Measurements from ENCODE around the gene CLCN6.

Gene CLCN6

GRCh38 chr1:11805422-11806306, at the start of gene CLCN6, which contains the start of gene MTHFR:
Gene CLCN6 (plus strand): TSS chr1:11806191. CDS start chr1:11806263, 72 bp downstream.
Gene MTHFR (minus strand): TSS chr1:11805964. CDS start chr1:11803116, 2,848 bp downstream.
- DNase-seq (ENCODE audit: low read depth in 1 of 2, low spot score in 1 of 2) = peak; percentile 94 to 96

- no peak for DNase-seq (ENCODE audit: low read depth in 1 of 2, low spot score in 1 of 2)
Measured at GRCh38 chr1:11757047-11757446, 48.9 kb upstream of the CLCN6 start.

GRCh38 chr1:11759791-11760190, 46.2 kb upstream of the CLCN6 start:
- no peak for DNase-seq (ENCODE audit: low read depth in 1 of 2, low spot score in 1 of 2)

- no peak for DNase-seq (ENCODE audit: low read depth in 1 of 2, low spot score in 1 of 2)
Measured at GRCh38 chr1:11761285-11761684, 44.7 kb upstream of the CLCN6 start.

GRCh38 chr1:11761988-11762406, 44.0 kb upstream of the CLCN6 start, which contains the start of gene C1orf167:
Gene C1orf167 (plus strand): TSS chr1:11762193. CDS start chr1:11764401, 2,208 bp downstream.
- peak in 1 of 2 donors; percentile 30 for DNase-seq (ENCODE audit: low read depth in 1 of 2, low spot score in 1 of 2)

GRCh38 chr1:11764115-11764514, 41.9 kb upstream of the CLCN6 start:
- DNase-seq (ENCODE audit: low read depth in 1 of 2, low spot score in 1 of 2) = no peak

GRCh38 chr1:11764519-11764918, 41.5 kb upstream of the CLCN6 start:
- no peak for DNase-seq (ENCODE audit: low read depth in 1 of 2, low spot score in 1 of 2)

GRCh38 chr1:11765661-11766428, 40.1 kb upstream of the CLCN6 start:
- DNase-seq (ENCODE audit: low read depth in 1 of 2, low spot score in 1 of 2) = no peak

- DNase-seq (ENCODE audit: low read depth in 1 of 2, low spot score in 1 of 2) = no peak
Measured at GRCh38 chr1:11766429-11766776, 39.6 kb upstream of the CLCN6 start.

GRCh38 chr1:11767922-11768704, 37.9 kb upstream of the CLCN6 start:
- no peak for DNase-seq (ENCODE audit: low read depth in 1 of 2, low spot score in 1 of 2)

GRCh38 chr1:11768821-11769220, 37.2 kb upstream of the CLCN6 start:
- DNase-seq (ENCODE audit: low read depth in 1 of 2, low spot score in 1 of 2) = no peak

- DNase-seq (ENCODE audit: low read depth in 1 of 2, low spot score in 1 of 2) = no peak
Measured at GRCh38 chr1:11769274-11769673, 36.7 kb upstream of the CLCN6 start.

- DNase-seq (ENCODE audit: low read depth in 1 of 2, low spot score in 1 of 2) = no peak
Measured at GRCh38 chr1:11770011-11770410, 36.0 kb upstream of the CLCN6 start.

GRCh38 chr1:11771481-11772043, 34.4 kb upstream of the CLCN6 start:
- no peak for DNase-seq (ENCODE audit: low read depth in 1 of 2, low spot score in 1 of 2)

- DNase-seq (ENCODE audit: low read depth in 1 of 2, low spot score in 1 of 2) = no peak
Measured at GRCh38 chr1:11772458-11772857, 33.5 kb upstream of the CLCN6 start.

GRCh38 chr1:11774753-11775152, 31.2 kb upstream of the CLCN6 start:
- DNase-seq (ENCODE audit: low read depth in 1 of 2, low spot score in 1 of 2) = no peak

- no peak for DNase-seq (ENCODE audit: low read depth in 1 of 2, low spot score in 1 of 2)
Measured at GRCh38 chr1:11777658-11778322, 28.2 kb upstream of the CLCN6 start.

- DNase-seq (ENCODE audit: low read depth in 1 of 2, low spot score in 1 of 2) = no peak
Measured at GRCh38 chr1:11778336-11778735, 27.7 kb upstream of the CLCN6 start.

GRCh38 chr1:11778844-11779623, 27.0 kb upstream of the CLCN6 start:
- no peak for DNase-seq (ENCODE audit: low read depth in 1 of 2, low spot score in 1 of 2)

Data from stimulated activated CD4-positive, alpha-beta T cell treated with anti-CD3 and anti-CD28 coated beads, Interleukin-15, amount 100 ng/mL, for 1 hour (primary cell).